Measurements from ENCODE around the gene FAM161B.

Gene FAM161B

GRCh38 chr14:73953731-73954130, 3.8 kb upstream of the FAM161B start:
- H3K27me3 ChIP-seq = no peaks in the 10 kb centered on the region
- no peaks in the 10 kb centered on the region for H3K4me1 ChIP-seq
- H3K4me3 ChIP-seq (ENCODE audit: low read depth, low read length) = no peak overlapping the region
- H3K9me3 ChIP-seq = no peaks in the 10 kb centered on the region
- TF ChIP-seq, protein P1, sequence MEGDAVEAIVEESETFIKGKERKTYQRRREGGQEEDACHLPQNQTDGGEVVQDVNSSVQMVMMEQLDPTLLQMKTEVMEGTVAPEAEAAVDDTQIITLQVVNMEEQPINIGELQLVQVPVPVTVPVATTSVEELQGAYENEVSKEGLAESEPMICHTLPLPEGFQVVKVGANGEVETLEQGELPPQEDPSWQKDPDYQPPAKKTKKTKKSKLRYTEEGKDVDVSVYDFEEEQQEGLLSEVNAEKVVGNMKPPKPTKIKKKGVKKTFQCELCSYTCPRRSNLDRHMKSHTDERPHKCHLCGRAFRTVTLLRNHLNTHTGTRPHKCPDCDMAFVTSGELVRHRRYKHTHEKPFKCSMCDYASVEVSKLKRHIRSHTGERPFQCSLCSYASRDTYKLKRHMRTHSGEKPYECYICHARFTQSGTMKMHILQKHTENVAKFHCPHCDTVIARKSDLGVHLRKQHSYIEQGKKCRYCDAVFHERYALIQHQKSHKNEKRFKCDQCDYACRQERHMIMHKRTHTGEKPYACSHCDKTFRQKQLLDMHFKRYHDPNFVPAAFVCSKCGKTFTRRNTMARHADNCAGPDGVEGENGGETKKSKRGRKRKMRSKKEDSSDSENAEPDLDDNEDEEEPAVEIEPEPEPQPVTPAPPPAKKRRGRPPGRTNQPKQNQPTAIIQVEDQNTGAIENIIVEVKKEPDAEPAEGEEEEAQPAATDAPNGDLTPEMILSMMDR (IDR thresholded peaks at IDR 0.05; ENCODE audit: low read depth, low read length) = no peak
- peaks cover 21% of the 10 kb centered on the region for H3K36me3 ChIP-seq
- no peak for DNase-seq

- Histone ChIP-seq H3K4me1 (no peaks in the 10 kb centered on the region), H3K27me3 (no peaks in the 10 kb centered on the region), H3K4me3 (ENCODE audit: low read depth, low read length) (no peak overlapping the region), H3K9me3 (no peaks in the 10 kb centered on the region), H3K36me3 (no peaks in the 10 kb centered on the region)
- no peak for DNase-seq
- TF ChIP-seq, protein P1 (IDR thresholded peaks at IDR 0.05; ENCODE audit: low read depth, low read length) = no peak
Observed at GRCh38 chr14:73945159-73945670, 4.7 kb downstream of the FAM161B start.

GRCh38 chr14:73944432-73945158, 5.3 kb downstream of the FAM161B start:
- DNase-seq = no peak
- H3K4me3 ChIP-seq (ENCODE audit: low read depth, low read length) = no peak overlapping the region
- TF ChIP-seq, protein P1 (IDR thresholded peaks at IDR 0.05; ENCODE audit: low read depth, low read length) = no peak
- H3K27me3 ChIP-seq = no peaks in the 10 kb centered on the region
- no peaks in the 10 kb centered on the region for H3K36me3 ChIP-seq
- no peaks in the 10 kb centered on the region for H3K9me3 ChIP-seq
- no peaks in the 10 kb centered on the region for H3K4me1 ChIP-seq

GRCh38 chr14:73943083-73943482, 6.8 kb downstream of the FAM161B start:
- H3K27me3 ChIP-seq = no peaks in the 10 kb centered on the region
- TF ChIP-seq, protein P1 (IDR thresholded peaks at IDR 0.05; ENCODE audit: low read depth, low read length) = no peak
- DNase-seq = no peak
- H3K9me3 ChIP-seq = no peaks in the 10 kb centered on the region
- no peaks in the 10 kb centered on the region for H3K4me1 ChIP-seq
- H3K36me3 ChIP-seq = no peaks in the 10 kb centered on the region
- H3K4me3 ChIP-seq (ENCODE audit: low read depth, low read length) = no peak overlapping the region

GRCh38 chr14:73942180-73942579, 7.7 kb downstream of the FAM161B start:
- H3K4me3 ChIP-seq (ENCODE audit: low read depth, low read length) = no peak overlapping the region
- no peak for DNase-seq
- TF ChIP-seq, protein P1 (IDR thresholded peaks at IDR 0.05; ENCODE audit: low read depth, low read length) = no peak
- no peaks in the 10 kb centered on the region for H3K9me3 ChIP-seq
- no peaks in the 10 kb centered on the region for H3K27me3 ChIP-seq
- H3K36me3 ChIP-seq = no peaks in the 10 kb centered on the region; the same call in 1 of the 2 replicates
- H3K4me1 ChIP-seq = no peaks in the 10 kb centered on the region

GRCh38 chr14:73937012-73937411, 12.9 kb downstream of the FAM161B start:
- H3K4me1 ChIP-seq = no peaks in the 10 kb centered on the region
- H3K36me3 ChIP-seq = peaks cover 22% of the 10 kb centered on the region
- H3K27me3 ChIP-seq = no peaks in the 10 kb centered on the region
- H3K4me3 ChIP-seq (ENCODE audit: low read depth, low read length) = no peak overlapping the region
- TF ChIP-seq, protein P1 (IDR thresholded peaks at IDR 0.05; ENCODE audit: low read depth, low read length) = no peak
- no peaks in the 10 kb centered on the region for H3K9me3 ChIP-seq
- no peak for DNase-seq
